MM.1S (cell line): ENCODE data around the gene GZMA.
A peak's percentile ranks its signal among the peaks of the same experiment; 100 is the strongest.
"Not testable (repeated sequence)": the region's sequence is repeated elsewhere in the genome, so short reads cannot be mapped to it uniquely, and the experiment has no call there.

Experiments
- DNase-seq: peaks from one replicate; pipeline ENCODE4 v3.0.0-alpha.2; 2015
- H2AFZ ChIP-seq: fragments of 300-600 bp; sonication (generic); 2 replicates; pipeline ENCODE4 v1.6.0; 2016; ENCODE audit warnings: antibody characterized with exemption, low read length
- H3F3A ChIP-seq: fragments of 300-600 bp; sonication (generic); 2 replicates; pipeline ENCODE4 v1.6.1; 2016; ENCODE audit warnings: mild to moderate bottlenecking, antibody characterized with exemption, low read length, moderate library complexity, mixed read lengths; ENCODE audit not compliant: insufficient read depth
- H3K27ac ChIP-seq: fragments of 300-600 bp; sonication (generic); 2 replicates; pipeline ENCODE4 v1.5.1; 2016; ENCODE audit warnings: mild to moderate bottlenecking, low read length
- H3K27me3 ChIP-seq: fragments of 300-600 bp; sonication (generic); replicated peaks from 2 replicates; pipeline ENCODE4 v1.6.0; 2016; ENCODE audit warnings: low read length; ENCODE audit not compliant: insufficient read depth
- H3K36me3 ChIP-seq: fragments of 300-600 bp; sonication (generic); replicated peaks from 2 replicates; pipeline ENCODE4 v1.6.1; 2016; ENCODE audit warnings: mild to moderate bottlenecking, low read length, mixed read lengths; ENCODE audit not compliant: insufficient read depth
- H3K4me1 ChIP-seq: fragments of 300-600 bp; sonication (generic); 2 replicates; pipeline ENCODE4 v1.6.1; 2016; ENCODE audit warnings: low read length, mixed read lengths
- H3K4me2 ChIP-seq: fragments of 300-600 bp; sonication (generic); 2 replicates; pipeline ENCODE4 v1.6.0; 2016; ENCODE audit warnings: low read depth, low read length
- H3K4me3 ChIP-seq: fragments of 300-600 bp; sonication (generic); 2 replicates; pipeline ENCODE4 v1.5.1; 2016; ENCODE audit warnings: low read length, mixed read lengths
- H3K79me2 ChIP-seq: fragments of 300-600 bp; sonication (generic); 2 replicates; pipeline ENCODE4 v1.6.1; 2016; ENCODE audit warnings: mixed run types, low read length, mixed read lengths
- H3K9ac ChIP-seq: fragments of 300-600 bp; sonication (generic); 2 replicates; pipeline ENCODE4 v1.6.1; 2016; ENCODE audit warnings: low read length, mixed read lengths
- H3K9me2 ChIP-seq: fragments of 300-600 bp; sonication (generic); replicated peaks from 2 replicates; pipeline ENCODE4 v1.6.1; 2016; ENCODE audit warnings: mild to moderate bottlenecking, low read length, mixed read lengths; ENCODE audit not compliant: insufficient read depth
- H3K9me3 ChIP-seq: fragments of 300-600 bp; sonication (generic); replicated peaks from 2 replicates; pipeline ENCODE4 v1.6.1; 2016; ENCODE audit warnings: mild to moderate bottlenecking, low read length, mixed read lengths; ENCODE audit not compliant: insufficient read depth
- H4K20me1 ChIP-seq: fragments of 300-600 bp; sonication (generic); 2 replicates; pipeline ENCODE4 v1.6.1; 2016; ENCODE audit warnings: mild to moderate bottlenecking, low read length, moderate library complexity, mixed read lengths; ENCODE audit not compliant: insufficient read depth
- EZH2 ChIP-seq: fragments of 300-600 bp; sonication (generic); optimal IDR thresholded peaks from 2 replicates; pipeline ENCODE3; 2017; ENCODE audit warnings: low read depth, mild to moderate bottlenecking, antibody characterized with exemption, low read length, mixed read lengths
- EZH2phosphoT487 ChIP-seq: fragments of 300-600 bp; sonication (generic); IDR thresholded peaks from 2 replicates; pipeline ENCODE4 v1.6.1; 2018; ENCODE audit warnings: antibody characterized with exemption, low read length
- TF ChIP-seq, protein P1 (sequence below): fragments of 300-600 bp; sonication (generic); IDR thresholded peaks from 2 replicates; pipeline ENCODE4 v1.5.1; 2016; ENCODE audit warnings: antibody characterized with exemption, low read length, mixed read lengths

Gene GZMA

DNA sequence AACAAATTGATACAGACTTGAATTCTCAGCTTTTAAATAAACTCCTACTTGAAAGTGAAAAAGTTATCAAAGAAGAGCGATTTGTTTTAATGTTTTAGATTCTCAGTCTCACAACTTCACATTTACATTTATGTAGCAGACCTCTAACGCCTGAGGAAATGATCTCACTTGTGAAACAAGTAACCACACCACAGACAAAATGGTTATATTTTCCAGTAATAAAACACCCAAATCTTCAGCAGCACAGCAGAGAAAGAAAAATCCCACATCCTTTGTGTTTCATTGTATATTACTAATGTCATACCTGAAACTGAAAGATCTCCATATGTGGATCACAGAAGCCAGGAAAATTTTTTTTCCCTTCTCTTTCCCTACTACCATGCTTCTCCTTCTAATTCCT, 29.8 kb upstream of the GZMA start:
- Histone ChIP-seq H3K4me1 (peaks cover 14% of the 10 kb centered on the region; the same call in 1 of the 2 replicates), H3F3A (peaks cover 8% of the 10 kb centered on the region; the same call in 1 of the 2 replicates), H4K20me1 (no peaks in the 10 kb centered on the region), H3K36me3 (no peaks in the 10 kb centered on the region), H3K27ac (no peak overlapping the region), H3K79me2 (no peaks in the 10 kb centered on the region), H3K4me2 (peak overlapping the region; percentile 13; the same call in 1 of the 2 replicates), H3K9me3 (no peaks in the 10 kb centered on the region), H3K27me3 (no peaks in the 10 kb centered on the region), H3K9ac (no peak overlapping the region), H3K9me2 (no peaks in the 10 kb centered on the region), H3K4me3 (no peak overlapping the region), H2AFZ (no peak overlapping the region)
- no peak for TF ChIP-seq EZH2phosphoT487
- TF ChIP-seq, protein P1, sequence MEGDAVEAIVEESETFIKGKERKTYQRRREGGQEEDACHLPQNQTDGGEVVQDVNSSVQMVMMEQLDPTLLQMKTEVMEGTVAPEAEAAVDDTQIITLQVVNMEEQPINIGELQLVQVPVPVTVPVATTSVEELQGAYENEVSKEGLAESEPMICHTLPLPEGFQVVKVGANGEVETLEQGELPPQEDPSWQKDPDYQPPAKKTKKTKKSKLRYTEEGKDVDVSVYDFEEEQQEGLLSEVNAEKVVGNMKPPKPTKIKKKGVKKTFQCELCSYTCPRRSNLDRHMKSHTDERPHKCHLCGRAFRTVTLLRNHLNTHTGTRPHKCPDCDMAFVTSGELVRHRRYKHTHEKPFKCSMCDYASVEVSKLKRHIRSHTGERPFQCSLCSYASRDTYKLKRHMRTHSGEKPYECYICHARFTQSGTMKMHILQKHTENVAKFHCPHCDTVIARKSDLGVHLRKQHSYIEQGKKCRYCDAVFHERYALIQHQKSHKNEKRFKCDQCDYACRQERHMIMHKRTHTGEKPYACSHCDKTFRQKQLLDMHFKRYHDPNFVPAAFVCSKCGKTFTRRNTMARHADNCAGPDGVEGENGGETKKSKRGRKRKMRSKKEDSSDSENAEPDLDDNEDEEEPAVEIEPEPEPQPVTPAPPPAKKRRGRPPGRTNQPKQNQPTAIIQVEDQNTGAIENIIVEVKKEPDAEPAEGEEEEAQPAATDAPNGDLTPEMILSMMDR, result no peak
- no peak for TF ChIP-seq EZH2
- peak; percentile 60 for DNase-seq

DNA sequence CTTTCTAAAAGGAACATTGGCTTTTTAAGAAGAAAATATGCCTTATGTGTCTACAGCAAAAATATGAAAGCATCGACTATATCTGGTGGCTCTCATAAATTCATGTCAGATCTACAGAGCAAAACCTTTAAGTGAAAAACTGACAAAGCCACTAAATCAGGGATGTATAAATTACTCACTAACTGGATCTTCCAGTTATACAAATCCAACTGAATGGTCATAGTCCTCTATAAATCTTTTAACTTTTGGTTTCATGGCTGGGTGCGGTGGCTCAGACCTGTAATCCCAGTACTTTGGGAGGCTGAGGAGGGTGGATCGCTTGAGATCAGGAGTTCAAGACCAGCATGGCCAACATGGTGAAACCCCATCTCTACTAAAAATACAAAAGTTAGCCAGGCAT, 29.2 kb upstream of the GZMA start:
- Histone ChIP-seq H3F3A (peaks cover 8% of the 10 kb centered on the region; the same call in 1 of the 2 replicates), H4K20me1 (no peaks in the 10 kb centered on the region), H3K9me3 (no peaks in the 10 kb centered on the region), H3K27me3 (no peaks in the 10 kb centered on the region), H3K9me2 (no peaks in the 10 kb centered on the region), H3K4me3 (no peak overlapping the region), H2AFZ (no peak overlapping the region), H3K27ac (no peak overlapping the region), H3K9ac (no peak overlapping the region), H3K79me2 (no peaks in the 10 kb centered on the region), H3K4me1 (peaks cover 14% of the 10 kb centered on the region; the same call in 1 of the 2 replicates), H3K36me3 (no peaks in the 10 kb centered on the region), H3K4me2 (0 out of 2 replicates have a peak overlapping the region, but pooled peaks have one; percentile 4)
- TF ChIP-seq EZH2phosphoT487, result no peak
- TF ChIP-seq, protein P1, result no peak
- no peak for TF ChIP-seq EZH2
- DNase-seq, result no peak

DNA sequence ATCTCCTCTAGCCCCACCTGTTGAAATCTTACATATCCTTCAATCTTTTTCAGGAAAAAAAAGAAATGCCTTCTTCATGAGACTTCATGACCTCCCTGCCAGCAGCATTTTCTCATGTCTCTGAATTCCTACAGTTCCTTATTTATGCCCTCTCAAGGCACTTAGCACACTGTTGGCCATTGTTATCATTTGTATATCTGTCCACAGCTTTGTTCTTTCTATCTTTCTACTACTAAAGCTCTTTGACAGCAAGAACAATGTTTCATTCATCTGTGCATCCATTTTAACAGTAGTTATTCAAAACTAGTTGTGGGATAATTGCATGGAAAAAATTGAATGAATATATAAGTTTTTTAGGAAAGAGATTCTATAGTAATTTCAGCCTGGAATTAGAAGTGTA, 20.9 kb upstream of the GZMA start:
- no peak overlapping the region for H3K27ac ChIP-seq
- no peaks in the 10 kb centered on the region for H3F3A ChIP-seq
- no peaks in the 10 kb centered on the region for H4K20me1 ChIP-seq
- no peak overlapping the region for H2AFZ ChIP-seq
- H3K4me1 ChIP-seq, result no peaks in the 10 kb centered on the region
- H3K4me3 ChIP-seq, result no peak overlapping the region
- H3K36me3 ChIP-seq, result no peaks in the 10 kb centered on the region
- no peak for DNase-seq
- no peaks in the 10 kb centered on the region for H3K79me2 ChIP-seq
- TF ChIP-seq EZH2 (no peak), EZH2phosphoT487 (no peak)
- TF ChIP-seq, protein P1, result no peak
- H3K27me3 ChIP-seq, result no peaks in the 10 kb centered on the region
- no peak overlapping the region for H3K4me2 ChIP-seq
- no peak overlapping the region for H3K9ac ChIP-seq
- H3K9me2 ChIP-seq, result no peaks in the 10 kb centered on the region
- no peaks in the 10 kb centered on the region for H3K9me3 ChIP-seq

DNA sequence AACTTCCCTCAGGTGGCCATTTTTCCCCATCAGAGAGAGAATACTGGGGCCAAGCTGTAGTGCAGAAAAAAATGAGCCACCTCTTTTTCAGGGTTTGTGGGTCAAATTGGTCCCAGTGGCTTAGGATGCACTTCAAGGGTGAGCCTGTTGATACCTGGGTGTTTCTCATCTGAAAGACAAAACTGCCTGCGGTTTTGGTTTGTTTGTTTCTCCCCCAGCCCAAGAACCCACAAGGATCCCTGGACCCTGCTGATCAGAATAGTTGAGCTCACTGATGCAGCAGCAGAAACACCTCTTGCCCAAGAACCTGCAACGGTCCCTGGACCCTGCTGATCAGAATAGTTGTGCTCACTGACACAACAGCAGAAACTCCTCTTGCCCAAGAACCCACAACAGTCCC, 13.1 kb upstream of the GZMA start:
- H3K4me3 ChIP-seq, H3K79me2 ChIP-seq, H4K20me1 ChIP-seq, H3K9me2 ChIP-seq, H3K27ac ChIP-seq, H3K9me3 ChIP-seq, H3F3A ChIP-seq, H2AFZ ChIP-seq, H3K4me2 ChIP-seq, H3K36me3 ChIP-seq, H3K4me1 ChIP-seq, H3K27me3 ChIP-seq, H3K9ac ChIP-seq: not testable (repeated sequence)
- peak; percentile 69 for DNase-seq

DNA sequence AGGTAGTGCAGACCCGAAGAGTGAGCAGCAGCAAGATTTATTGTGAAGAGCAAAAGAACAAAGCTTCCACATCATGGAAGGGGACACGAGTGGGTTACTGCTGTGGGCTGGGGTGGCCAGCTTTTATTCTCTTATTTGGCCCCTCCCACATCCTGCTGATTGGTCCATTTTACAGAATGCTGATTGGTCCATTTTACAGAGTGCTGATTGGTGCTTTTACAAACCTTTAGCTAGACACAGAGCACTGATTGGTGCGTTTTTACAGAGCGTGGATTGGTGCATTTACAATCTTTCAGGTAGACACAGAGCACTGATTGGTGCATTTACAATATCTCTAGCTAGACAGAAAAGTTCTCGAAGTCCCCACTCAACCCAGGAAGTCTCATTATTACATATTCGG, 11.4 kb upstream of the GZMA start:
- not testable (repeated sequence) for H3K79me2 ChIP-seq, H3K9me2 ChIP-seq, H3K27ac ChIP-seq, DNase-seq, H3K4me1 ChIP-seq, H3K4me3 ChIP-seq, H3K9ac ChIP-seq, H3K36me3 ChIP-seq, H3K27me3 ChIP-seq, H3K4me2 ChIP-seq, H2AFZ ChIP-seq, H4K20me1 ChIP-seq, H3K9me3 ChIP-seq, H3F3A ChIP-seq
